HepG2 (cell line): ENCODE measurements around the gene JADE3. TPM values are rescaled to one million over a fixed set of nuclear protein-coding genes. Genes with fewer than 3 reads are reported as not detected.

Source experiments
- CREBL2 ChIP-seq: sonication (generic); formaldehyde crosslinking; IDR thresholded peaks from 2 replicates; pipeline ENCODE4 v1.8.1; 2023; ENCODE audit warnings: missing genetic modification reagents, mild to moderate bottlenecking, borderline replicate concordance
- DNMT3B ChIP-seq: conservative IDR thresholded peaks from 2 replicates; pipeline ENCODE4 v1.6.1; 2016; ENCODE audit warnings: missing biosample characterization, control low read depth
- EP300 ChIP-seq, 3 experiments: sonication (generic) in 1 of 3; formaldehyde crosslinking in 1 of 3; IDR thresholded peaks; 2 replicates each; pipeline versions ENCODE4 v1.5.1 to v1.6.1; 2011 to 2020; ENCODE audit warnings: low read depth in 2 of 3, low read length in 2 of 3, borderline replicate concordance in 1 of 3, improper control_type of control experiment in 1 of 3, mild to moderate bottlenecking in 1 of 3, missing genetic modification reagents in 1 of 3, moderate library complexity in 1 of 3
- GTF2F1 ChIP-seq: fragments of 150-350 bp; IDR thresholded peaks from 2 replicates; pipeline ENCODE4 v1.6.1; 2014; ENCODE audit warnings: low read length
- KAT7 ChIP-seq: IDR thresholded peaks from 2 replicates; pipeline ENCODE4 v1.6.1; 2018; ENCODE audit warnings: borderline replicate concordance, missing compliant biosample characterization
- KLF11 ChIP-seq: IDR thresholded peaks from 2 replicates; pipeline ENCODE4 v1.6.1; 2016; ENCODE audit warnings: missing compliant biosample characterization
- MEF2D ChIP-seq: sonication (generic); formaldehyde crosslinking; IDR thresholded peaks from 2 replicates; pipeline ENCODE4 v1.5.1; 2020; ENCODE audit warnings: mild to moderate bottlenecking, missing genetic modification reagents
- MLLT10 ChIP-seq: sonication (generic); formaldehyde crosslinking; IDR thresholded peaks from 2 replicates; pipeline ENCODE4 v1.4.0; 2020; ENCODE audit warnings: missing genetic modification reagents
- NFIC ChIP-seq: IDR thresholded peaks from 2 replicates; pipeline ENCODE4 v1.6.1; 2012; ENCODE audit warnings: mild to moderate bottlenecking, low read length, inconsistent platforms
- NR2F6 ChIP-seq, 2 experiments: IDR thresholded peaks; 2 replicates each; pipeline ENCODE4 v1.6.1; 2016; ENCODE audit warnings: antibody characterized with exemption in 1 of 2, mild to moderate bottlenecking in 1 of 2
- PHF8 ChIP-seq: sonication (generic); formaldehyde crosslinking; IDR thresholded peaks from 2 replicates; pipeline ENCODE4 v1.5.0; 2020; ENCODE audit warnings: missing genetic modification reagents
- POLR2AphosphoS5 ChIP-seq: IDR thresholded peaks from 2 replicates; pipeline ENCODE4 v1.6.1; 2012; ENCODE audit warnings: low read depth, low read length
- REL ChIP-seq: sonication (generic); formaldehyde crosslinking; conservative IDR thresholded peaks from 2 replicates; pipeline ENCODE4 v1.8.0; 2022; ENCODE audit warnings: mild to moderate bottlenecking, missing genetic modification reagents, moderate library complexity
- SIN3A ChIP-seq: IDR thresholded peaks from 2 replicates; pipeline ENCODE4 v1.6.1; 2011; ENCODE audit warnings: low read depth, mild to moderate bottlenecking, control low read depth, low read length, borderline replicate concordance
- SNRNP70 ChIP-seq: fragments of 200-400 bp; formaldehyde crosslinking; IDR thresholded peaks from 2 replicates; pipeline ENCODE4 v1.6.1; 2017; ENCODE audit warnings: mild to moderate bottlenecking, low read depth, low read length, moderate library complexity
- SRSF9 ChIP-seq: fragments of 200-400 bp; formaldehyde crosslinking; IDR thresholded peaks from 2 replicates; pipeline ENCODE4 v1.6.1; 2018; ENCODE audit warnings: borderline replicate concordance, mild to moderate bottlenecking, low read depth, low read length; ENCODE audit not compliant: insufficient read depth, poor library complexity, severe bottlenecking
- TOE1 ChIP-seq: sonication (generic); formaldehyde crosslinking; IDR thresholded peaks from 2 replicates; pipeline ENCODE4 v1.4.0; 2020; ENCODE audit warnings: mild to moderate bottlenecking, missing genetic modification reagents
- ZIK1 ChIP-seq: sonication (generic); formaldehyde crosslinking; IDR thresholded peaks from 2 replicates; pipeline ENCODE4 v1.5.0; 2020; ENCODE audit warnings: mild to moderate bottlenecking, low read depth, missing genetic modification reagents, borderline replicate concordance
- ZMYM3 ChIP-seq: sonication (generic); formaldehyde crosslinking; IDR thresholded peaks from 2 replicates; pipeline ENCODE4 v1.5.1; 2020; ENCODE audit warnings: mild to moderate bottlenecking, missing genetic modification reagents
- ZNF224 ChIP-seq: sonication (generic); formaldehyde crosslinking; IDR thresholded peaks from 2 replicates; pipeline ENCODE4 v1.5.0; 2020; ENCODE audit warnings: mild to moderate bottlenecking, missing genetic modification reagents
- ZNF281 ChIP-seq: sonication (generic); formaldehyde crosslinking; IDR thresholded peaks from 2 replicates; pipeline ENCODE4 v1.4.0; 2020; ENCODE audit warnings: missing genetic modification reagents, borderline replicate concordance
- ZNF296 ChIP-seq: sonication (generic); formaldehyde crosslinking; conservative IDR thresholded peaks from 2 replicates; pipeline ENCODE4 v1.5.0; 2020; ENCODE audit warnings: mild to moderate bottlenecking, missing genetic modification reagents
- ZNF30 ChIP-seq: sonication (generic); formaldehyde crosslinking; IDR thresholded peaks from 2 replicates; pipeline ENCODE4 v1.5.0; 2020; ENCODE audit warnings: mild to moderate bottlenecking, missing genetic modification reagents
- ZNF431 ChIP-seq: sonication (generic); formaldehyde crosslinking; IDR thresholded peaks from 2 replicates; pipeline ENCODE4 v1.9.0; 2022; ENCODE audit warnings: missing genetic modification reagents, low read depth, mild to moderate bottlenecking, borderline replicate concordance
- ZNF547 ChIP-seq: sonication (generic); formaldehyde crosslinking; IDR thresholded peaks from 2 replicates; pipeline ENCODE4 v1.5.1; 2020; ENCODE audit warnings: mild to moderate bottlenecking, missing genetic modification reagents
- ZNF660 ChIP-seq: sonication (generic); formaldehyde crosslinking; IDR thresholded peaks from 2 replicates; pipeline ENCODE4 v1.5.1; 2020; ENCODE audit warnings: mild to moderate bottlenecking, low read depth, missing genetic modification reagents, borderline replicate concordance
- ZNF670 ChIP-seq: sonication (generic); formaldehyde crosslinking; IDR thresholded peaks from 2 replicates; pipeline ENCODE4 v1.8.0; 2022; ENCODE audit warnings: mild to moderate bottlenecking, missing genetic modification reagents, borderline replicate concordance
- ZSCAN25 ChIP-seq: sonication (generic); formaldehyde crosslinking; IDR thresholded peaks from 2 replicates; pipeline ENCODE4 v1.8.0; 2022; ENCODE audit warnings: mild to moderate bottlenecking, missing genetic modification reagents
- polyA plus RNA-seq, 8 experiments: library from polyadenylated mRNA; depleted of rRNA in 3 of 8; stranded (reverse) in 7 of 8; unstranded in 1 of 8; fragments of >200 nt; fragmentation: Illumina TruSeq in 4 of 8; extraction: Trizol in 4 of 8; gene quantifications; 2 replicates each; pipeline versions ENCODE4 v1.2.1 to v1.2.3, GENCODE V29; 2011 to 2016; ENCODE audit warnings: low read depth in 4 of 8, missing spikeins in 1 of 8, mixed read lengths in 1 of 8; ENCODE audit not compliant: insufficient read depth in 1 of 8
- total RNA-seq, 5 experiments: library from RNA; depleted of rRNA; stranded (reverse); fragments of >200 nt; fragmentation: Illumina TruSeq; extraction: Trizol; gene quantifications; 2 replicates each; pipeline ENCODE4 v1.2.3, GENCODE V29; 2016; ENCODE audit warnings: low read depth in 1 of 5
- TF ChIP-seq, protein P1 (sequence below): sonication (generic); formaldehyde crosslinking; IDR thresholded peaks from 2 replicates; pipeline ENCODE4 v1.5.1; 2020; ENCODE audit warnings: mild to moderate bottlenecking, missing genetic modification reagents, borderline replicate concordance

The JADE3 gene
- total and polyA plus RNA-seq, 2 of the 13 experiments (the other 11 are each of a cell fraction or from before 2014, with no cell fraction given), result 7.7 to 7.8 TPM

- TF ChIP-seq, protein P1, sequence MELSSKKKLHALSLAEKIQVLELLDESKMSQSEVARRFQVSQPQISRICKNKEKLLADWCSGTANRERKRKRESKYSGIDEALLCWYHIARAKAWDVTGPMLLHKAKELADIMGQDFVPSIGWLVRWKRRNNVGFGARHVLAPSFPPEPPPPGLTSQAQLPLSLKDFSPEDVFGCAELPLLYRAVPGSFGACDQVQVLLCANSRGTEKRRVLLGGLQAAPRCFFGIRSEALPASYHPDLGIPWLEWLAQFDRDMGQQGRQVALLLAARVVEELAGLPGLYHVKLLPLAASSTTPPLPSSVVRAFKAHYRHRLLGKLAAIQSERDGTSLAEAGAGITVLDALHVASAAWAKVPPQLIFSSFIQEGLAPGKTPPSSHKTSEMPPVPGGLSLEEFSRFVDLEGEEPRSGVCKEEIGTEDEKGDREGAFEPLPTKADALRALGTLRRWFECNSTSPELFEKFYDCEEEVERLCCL (CRISPR knock-in tag), result no peak
- TF ChIP-seq CREBL2 (CRISPR knock-in tag), result no peak
- TF ChIP-seq MEF2D, result no peak
- TF ChIP-seq SRSF9, result no peak
- no peak for TF ChIP-seq ZNF670 (CRISPR knock-in tag)
- no peak for TF ChIP-seq KLF11 (CRISPR knock-in tag)
- no peak for TF ChIP-seq ZIK1 (CRISPR knock-in tag)
- TF ChIP-seq ZNF281 (CRISPR knock-in tag), result peak; percentile 89
- TF ChIP-seq ZMYM3 (CRISPR knock-in tag), result peak; percentile 44; the same call in 1 of the 2 replicates
- TF ChIP-seq DNMT3B (CRISPR knock-in tag), result no peak
- no peak for TF ChIP-seq NFIC
- TF ChIP-seq ZNF660, result no peak
- no peak for TF ChIP-seq ZNF224
- no peak for TF ChIP-seq ZSCAN25 (CRISPR knock-in tag)
- no peak for TF ChIP-seq SIN3A
- TF ChIP-seq TOE1 (CRISPR knock-in tag), result no peak
- no peak for TF ChIP-seq SNRNP70
- no peak for TF ChIP-seq ZNF30 (CRISPR knock-in tag)
- TF ChIP-seq EP300 (IDR thresholded peaks at IDR 0.05; ENCODE audit: low read depth in 2 of 2, low read length in 2 of 2), result peak in 1 of 2 experiments; percentile 10; a peak in 1 of 4 replicates
- no peak for TF ChIP-seq EP300 (CRISPR knock-in tag; IDR thresholded peaks at IDR 0.05; ENCODE audit: borderline replicate concordance)
- TF ChIP-seq POLR2AphosphoS5, result no peak
- 0 out of 2 replicates have a peak, but pooled peaks have one; percentile 14 for TF ChIP-seq NR2F6 (IDR thresholded peaks at IDR 0.05)
- TF ChIP-seq NR2F6 (CRISPR knock-in tag; IDR thresholded peaks at IDR 0.05), result peak; percentile 17; the same call in 1 of the 2 replicates
- TF ChIP-seq ZNF431 (CRISPR knock-in tag), result no peak
- TF ChIP-seq KAT7 (CRISPR knock-in tag), result no peak
- TF ChIP-seq REL (CRISPR knock-in tag), result no peak
- TF ChIP-seq PHF8, result no peak
- TF ChIP-seq ZNF547 (CRISPR knock-in tag), result no peak
- no peak for TF ChIP-seq GTF2F1
- TF ChIP-seq MLLT10 (CRISPR knock-in tag), result no peak
- no peak for TF ChIP-seq ZNF296
Measured at GRCh38 chrX:47063179-47063578, 151.0 kb downstream of the JADE3 start (continued).
